ENCODE results near the gene SH3PXD2A. TPM values are rescaled to one million over a fixed set of nuclear protein-coding genes. Genes with fewer than 3 reads are reported as not detected.
"Not testable (repeated sequence)": the region's sequence is repeated elsewhere in the genome, so short reads cannot be mapped to it uniquely, and the experiment has no call there.

The SH3PXD2A gene
- total RNA-seq, 1 experiment from 2014 or later, result 0.48 TPM

DNA sequence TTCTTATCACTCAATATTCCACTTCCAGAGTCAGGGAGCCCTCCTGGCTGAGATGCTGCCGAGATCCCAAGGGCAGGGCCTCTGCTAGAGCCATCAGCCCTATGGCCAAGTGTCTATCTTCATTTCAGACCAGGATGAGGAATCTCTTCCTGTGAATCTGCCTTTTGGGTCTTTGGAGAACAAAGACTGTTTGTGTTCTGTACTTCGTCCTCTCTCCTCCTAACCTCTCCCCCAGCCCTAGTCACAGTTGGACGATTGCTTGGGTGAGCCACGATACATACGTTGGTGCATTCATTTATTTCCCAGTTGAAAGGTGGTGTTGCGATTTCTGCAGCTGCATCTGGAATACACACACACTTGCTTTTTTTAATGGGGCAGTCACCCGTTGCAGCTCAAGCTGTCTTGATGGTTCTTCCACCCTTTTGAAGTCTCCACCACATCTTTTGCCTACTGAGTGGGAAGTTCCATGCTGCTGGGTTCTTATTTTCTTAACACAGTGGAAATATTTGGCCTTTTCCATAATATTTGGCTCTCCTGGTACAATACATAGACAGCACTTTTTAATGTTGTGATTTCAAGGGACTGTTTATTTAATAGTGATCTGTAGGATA, 26.7 kb downstream of the SH3PXD2A start:
- in situ Hi-C loops (cut with HindIII; ENCODE audit: low pct_unique_long_range_greater_than_20kb, low sequenced_read_pairs), result no loop called here
- peak; percentile 4 for DNase-seq (ENCODE audit: low read depth, low spot score)

DNA sequence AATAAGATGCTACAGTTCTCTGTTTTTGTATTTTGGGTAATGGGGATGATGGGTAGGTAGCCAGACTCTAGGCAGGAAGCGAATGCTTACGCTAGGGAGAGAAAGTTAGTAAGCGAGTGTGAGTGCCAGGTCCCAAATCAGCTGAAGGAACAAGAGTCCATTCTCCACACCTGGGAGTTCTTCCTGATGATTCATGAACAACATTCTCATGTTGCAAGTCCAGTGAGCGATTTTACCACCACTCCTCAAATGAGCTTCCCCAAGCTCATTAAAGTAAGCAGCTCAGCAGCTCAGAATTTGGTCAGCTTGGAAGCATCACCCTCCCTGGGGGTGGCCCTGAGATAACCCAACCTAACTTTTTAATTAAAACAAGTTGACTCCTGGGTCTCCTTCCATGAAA, 27.3 kb downstream of the SH3PXD2A start:
- no peak for DNase-seq (ENCODE audit: low read depth, low spot score)
- in situ Hi-C loops (cut with HindIII; ENCODE audit: low pct_unique_long_range_greater_than_20kb, low sequenced_read_pairs), result no loop called here

DNA sequence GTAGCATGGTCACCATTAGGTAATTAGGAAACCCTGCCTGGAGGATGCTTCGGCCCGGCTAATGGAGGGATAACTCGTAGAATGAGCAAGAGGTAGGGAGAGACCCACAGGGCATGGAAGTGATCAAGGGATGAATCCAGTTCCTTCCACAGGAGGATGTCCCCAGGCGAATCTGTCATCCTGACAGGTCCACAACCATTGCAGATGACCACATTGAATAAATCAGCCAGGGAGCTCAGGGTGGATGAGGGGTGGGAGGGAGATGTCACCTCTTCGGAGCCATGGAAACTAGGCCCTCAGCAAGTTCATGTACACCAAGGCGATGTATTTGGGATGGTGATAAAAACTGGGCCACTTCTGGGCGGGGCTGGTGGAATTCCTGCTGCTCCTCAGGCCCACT, 28.5 kb downstream of the SH3PXD2A start:
- DNase-seq (ENCODE audit: low read depth, low spot score), result no peak
- in situ Hi-C loops (cut with HindIII; ENCODE audit: low pct_unique_long_range_greater_than_20kb, low sequenced_read_pairs), result no loop called here

DNA sequence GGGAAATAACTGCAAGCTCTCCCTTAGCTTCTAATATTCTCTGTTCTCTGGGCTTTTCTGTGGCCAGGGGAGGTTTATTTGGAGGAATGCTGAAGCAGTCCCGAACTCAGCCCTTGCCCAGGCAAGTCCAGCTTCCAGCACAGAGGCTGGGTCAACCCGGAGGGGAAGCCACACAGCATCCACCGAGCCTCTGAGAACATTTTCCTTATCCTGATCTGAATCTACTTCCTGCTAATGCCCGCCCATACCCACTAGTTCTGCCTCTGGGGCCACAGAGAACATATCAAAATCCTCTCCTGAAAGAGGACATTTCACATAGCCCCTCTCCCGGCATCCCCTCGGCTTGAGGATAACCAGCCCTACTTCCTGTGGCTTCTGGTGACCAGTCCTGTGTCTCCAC, 31.1 kb downstream of the SH3PXD2A start:
- in situ Hi-C loops (cut with HindIII; ENCODE audit: low pct_unique_long_range_greater_than_20kb, low sequenced_read_pairs), result no loop called here
- DNase-seq (ENCODE audit: low read depth, low spot score), result no peak

DNA sequence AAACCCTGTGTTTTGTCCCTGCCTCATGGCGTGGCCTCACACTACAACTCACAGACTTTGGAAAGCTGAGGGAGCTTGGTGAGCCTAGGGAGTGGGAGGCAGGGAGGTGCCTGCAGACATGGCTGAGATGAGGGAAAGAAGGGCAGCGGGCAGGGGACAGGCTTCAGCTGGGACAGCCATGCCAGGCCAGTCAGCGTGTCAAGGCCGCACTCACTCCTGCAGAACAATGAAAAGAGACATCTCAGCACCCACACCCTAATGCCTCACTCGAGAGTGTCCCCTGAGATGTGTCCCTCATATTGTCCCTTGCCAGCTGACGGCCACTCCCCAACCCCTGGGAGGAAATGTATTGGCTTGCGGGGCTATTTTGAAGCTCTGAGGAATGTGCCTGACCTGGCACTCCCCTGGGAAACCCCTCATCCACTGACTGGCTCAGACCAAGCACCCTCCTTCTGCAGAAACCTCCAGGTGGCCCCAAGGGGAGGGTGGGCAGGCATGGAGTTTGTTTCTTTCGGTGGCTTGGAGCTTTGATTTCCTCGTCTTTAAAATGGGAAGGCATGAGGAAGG, 31.6 kb downstream of the SH3PXD2A start:
- in situ Hi-C loops (cut with HindIII; ENCODE audit: low pct_unique_long_range_greater_than_20kb, low sequenced_read_pairs), result no loop called here
- DNase-seq (ENCODE audit: low read depth, low spot score), result no peak

DNA sequence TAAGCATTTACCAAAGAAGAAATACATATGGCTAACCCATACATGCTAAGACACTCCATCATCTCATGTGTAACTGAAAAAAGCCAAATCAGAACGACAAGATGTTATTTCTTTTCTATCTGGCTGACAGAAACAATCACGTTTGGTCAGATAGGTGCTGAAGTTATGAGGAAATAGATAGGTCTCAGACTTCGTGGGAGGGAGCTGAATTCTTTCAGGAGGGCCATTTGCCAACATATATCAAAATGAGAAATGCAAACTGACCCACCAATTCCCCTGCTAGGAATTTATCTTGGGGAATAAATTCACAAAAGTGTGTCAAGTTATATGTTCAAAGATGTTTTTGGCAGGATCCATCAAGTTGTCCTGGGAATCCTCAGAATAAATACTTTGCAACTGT, 32.6 kb downstream of the SH3PXD2A start:
- in situ Hi-C loops (cut with HindIII; ENCODE audit: low pct_unique_long_range_greater_than_20kb, low sequenced_read_pairs), result no loop called here
- no peak for DNase-seq (ENCODE audit: low read depth, low spot score)

DNA sequence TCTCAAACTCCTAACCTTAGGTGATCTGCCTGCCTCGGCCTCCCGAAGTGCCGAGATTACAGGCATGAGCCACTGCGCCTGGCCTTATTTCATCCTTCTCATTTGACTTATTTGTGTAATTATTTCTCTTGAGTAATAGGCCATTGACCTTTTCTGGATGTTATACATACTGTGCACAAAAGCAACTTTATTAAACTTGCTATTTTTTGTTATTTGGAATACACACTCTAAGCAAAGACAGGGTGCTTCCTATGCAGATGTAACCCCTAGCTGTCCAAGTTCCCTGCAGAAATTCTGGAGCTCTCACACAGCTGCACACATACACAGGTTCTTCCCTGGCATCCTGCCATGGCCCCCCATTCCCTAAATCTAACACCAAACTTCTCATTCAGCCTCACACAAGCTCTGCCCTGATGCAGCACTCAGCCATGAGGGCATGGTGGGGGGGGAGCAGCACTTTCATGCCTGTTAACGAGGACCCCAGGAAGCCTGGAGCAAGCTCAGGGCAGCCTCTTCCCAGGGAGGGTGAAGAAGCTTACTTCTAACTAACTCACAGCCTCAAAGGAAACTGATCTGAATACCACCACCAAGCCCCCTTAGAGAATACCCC, 33.2 kb downstream of the SH3PXD2A start:
- in situ Hi-C loops (cut with HindIII; ENCODE audit: low pct_unique_long_range_greater_than_20kb, low sequenced_read_pairs), result no loop called here

DNA sequence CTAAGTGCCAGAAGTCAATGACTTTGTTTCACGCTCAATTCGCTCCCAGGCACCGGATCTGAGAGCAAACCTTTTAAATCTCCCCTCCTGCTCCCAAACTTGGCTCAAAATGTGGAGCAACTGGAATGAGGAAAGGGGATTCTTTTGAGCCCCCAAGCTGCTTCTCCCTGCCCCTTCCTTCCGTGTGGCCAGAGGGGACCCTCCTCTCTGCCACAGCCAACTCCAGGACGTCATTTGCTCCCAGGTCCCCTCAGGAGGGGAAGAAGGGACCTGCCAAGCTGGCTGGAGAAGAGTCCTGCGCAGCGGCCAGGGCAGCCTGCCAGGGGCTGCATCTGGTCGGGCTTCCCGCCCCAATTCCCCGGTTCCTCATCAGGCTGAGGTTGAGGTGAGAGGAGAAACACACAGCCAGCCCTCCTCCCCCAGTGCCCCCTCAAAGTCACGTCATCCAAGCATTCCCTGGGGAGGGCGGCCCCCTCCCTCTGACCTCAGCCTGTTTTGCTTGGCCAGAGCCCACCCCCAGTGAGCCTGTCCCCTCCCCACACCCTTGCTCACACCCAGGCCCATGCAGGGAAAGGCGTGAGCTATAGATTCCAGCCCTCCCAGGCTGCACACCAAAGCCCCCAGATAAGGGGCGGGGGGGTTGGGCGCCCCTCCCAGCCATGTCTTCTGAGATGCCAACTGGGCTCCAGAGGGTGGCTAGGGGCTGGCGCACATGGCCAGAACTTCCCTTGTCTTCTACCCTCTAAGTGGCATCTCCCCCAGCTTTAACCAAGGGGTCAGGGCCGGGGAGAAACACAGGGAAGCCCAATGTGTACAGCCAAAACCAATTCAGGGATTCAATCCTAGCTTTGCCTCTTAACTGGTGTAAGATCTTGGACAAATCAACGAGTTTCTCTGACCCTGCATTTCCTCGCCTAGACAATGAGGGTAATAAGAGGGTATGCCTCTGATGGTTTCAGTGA, 35.0 kb downstream of the SH3PXD2A start:
- no peak for DNase-seq (ENCODE audit: low read depth, low spot score)
- in situ Hi-C loops (cut with HindIII; ENCODE audit: low pct_unique_long_range_greater_than_20kb, low sequenced_read_pairs), result no loop called here

More for the DNA sequence above, 33.2 kb downstream of the SH3PXD2A start:
- no peak for DNase-seq (ENCODE audit: low read depth, low spot score)

DNA sequence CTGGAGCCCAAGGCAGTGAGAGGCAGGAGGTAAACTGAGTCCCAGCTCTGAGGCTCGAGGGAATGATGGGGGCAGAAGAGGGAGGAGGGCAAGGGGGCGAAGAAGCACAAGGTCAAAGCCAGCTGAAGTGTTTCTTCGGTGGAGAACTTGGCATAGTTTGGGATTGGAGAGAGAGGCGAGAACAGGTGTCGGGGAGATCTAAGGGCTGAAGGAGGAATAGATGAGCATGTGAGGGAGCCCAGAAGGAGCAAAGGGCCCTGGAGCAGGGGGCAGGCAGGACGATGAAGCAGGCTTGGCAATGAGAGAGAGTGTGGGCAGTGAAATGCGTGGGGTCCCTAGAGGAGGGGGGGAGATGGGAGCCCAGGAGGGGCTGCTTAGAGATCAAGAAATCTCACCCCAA, 35.9 kb downstream of the SH3PXD2A start:
- in situ Hi-C loops (cut with HindIII; ENCODE audit: low pct_unique_long_range_greater_than_20kb, low sequenced_read_pairs), result no loop called here
- no peak for DNase-seq (ENCODE audit: low read depth, low spot score)

DNA sequence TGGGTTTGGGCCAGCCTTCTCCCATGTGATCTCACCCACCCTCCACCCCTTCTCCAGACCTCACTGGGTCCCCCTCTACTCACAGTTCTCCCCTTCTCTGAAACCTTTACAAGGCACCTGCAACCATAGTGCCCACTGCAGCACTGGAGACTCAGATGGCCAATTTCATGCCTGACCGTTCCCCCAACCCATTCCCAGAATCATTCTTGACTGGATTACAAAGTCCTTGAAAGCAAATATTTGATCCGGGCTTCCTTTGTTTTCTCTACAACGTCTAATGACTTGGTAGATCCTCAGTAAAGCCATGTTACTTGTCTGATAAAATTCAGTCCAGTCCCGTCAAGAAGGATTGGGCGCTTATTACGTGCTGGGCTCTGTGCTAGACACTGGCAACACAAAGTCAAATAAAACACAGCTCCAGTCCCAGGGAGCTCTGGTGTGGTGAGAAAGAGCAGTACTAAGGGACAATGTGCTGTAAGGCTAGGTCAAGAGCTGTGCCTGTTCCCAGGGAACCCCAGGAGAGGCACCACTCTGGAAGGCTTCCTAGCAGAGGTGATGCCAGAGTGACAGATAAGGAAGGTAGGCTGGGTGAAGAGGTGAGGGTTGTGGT, 36.5 kb downstream of the SH3PXD2A start:
- in situ Hi-C loops (cut with HindIII; ENCODE audit: low pct_unique_long_range_greater_than_20kb, low sequenced_read_pairs), result no loop called here
- DNase-seq (ENCODE audit: low read depth, low spot score), result no peak

DNA sequence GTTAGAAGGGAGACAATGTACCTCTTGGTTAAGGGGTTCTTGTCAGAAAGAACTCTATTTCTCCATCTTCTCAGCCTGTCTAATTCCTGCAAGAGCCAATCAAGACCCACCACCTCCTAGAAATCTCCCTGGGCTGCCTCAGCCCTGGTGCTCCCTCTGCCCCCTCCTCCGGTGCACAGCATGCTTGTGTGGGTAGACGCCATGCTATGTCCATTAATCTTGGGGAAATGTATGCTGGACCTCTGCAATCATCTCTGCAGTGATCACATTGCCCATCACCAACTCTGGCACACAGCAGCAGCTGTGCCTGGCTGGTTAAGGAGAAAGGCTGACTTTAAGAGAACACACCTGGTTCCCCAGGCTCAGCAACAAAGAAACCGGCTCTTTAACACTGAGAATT, 37.3 kb downstream of the SH3PXD2A start:
- DNase-seq (ENCODE audit: low read depth, low spot score), result no peak
- in situ Hi-C loops (cut with HindIII; ENCODE audit: low pct_unique_long_range_greater_than_20kb, low sequenced_read_pairs), result no loop called here

DNA sequence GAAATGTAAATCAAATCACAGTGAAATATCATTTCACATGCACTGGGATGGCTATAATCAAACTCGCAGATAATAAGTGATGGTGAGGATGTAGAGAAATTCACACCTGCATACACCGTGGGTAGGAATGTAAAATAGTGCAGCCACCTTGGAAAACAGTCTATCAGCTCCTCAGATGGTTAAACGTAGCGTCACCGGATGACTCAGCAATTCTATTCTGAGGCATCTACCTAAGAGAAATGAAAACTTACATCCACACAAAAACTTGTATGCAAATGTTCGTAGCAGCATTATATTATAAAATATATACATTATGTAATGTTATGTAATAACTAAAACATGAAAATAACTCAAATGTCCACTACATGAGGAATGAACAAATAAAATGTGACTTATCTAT, 38.9 kb downstream of the SH3PXD2A start:
- in situ Hi-C loops (cut with HindIII; ENCODE audit: low pct_unique_long_range_greater_than_20kb, low sequenced_read_pairs), result no loop called here
- DNase-seq (ENCODE audit: low read depth, low spot score), result no peak

DNA sequence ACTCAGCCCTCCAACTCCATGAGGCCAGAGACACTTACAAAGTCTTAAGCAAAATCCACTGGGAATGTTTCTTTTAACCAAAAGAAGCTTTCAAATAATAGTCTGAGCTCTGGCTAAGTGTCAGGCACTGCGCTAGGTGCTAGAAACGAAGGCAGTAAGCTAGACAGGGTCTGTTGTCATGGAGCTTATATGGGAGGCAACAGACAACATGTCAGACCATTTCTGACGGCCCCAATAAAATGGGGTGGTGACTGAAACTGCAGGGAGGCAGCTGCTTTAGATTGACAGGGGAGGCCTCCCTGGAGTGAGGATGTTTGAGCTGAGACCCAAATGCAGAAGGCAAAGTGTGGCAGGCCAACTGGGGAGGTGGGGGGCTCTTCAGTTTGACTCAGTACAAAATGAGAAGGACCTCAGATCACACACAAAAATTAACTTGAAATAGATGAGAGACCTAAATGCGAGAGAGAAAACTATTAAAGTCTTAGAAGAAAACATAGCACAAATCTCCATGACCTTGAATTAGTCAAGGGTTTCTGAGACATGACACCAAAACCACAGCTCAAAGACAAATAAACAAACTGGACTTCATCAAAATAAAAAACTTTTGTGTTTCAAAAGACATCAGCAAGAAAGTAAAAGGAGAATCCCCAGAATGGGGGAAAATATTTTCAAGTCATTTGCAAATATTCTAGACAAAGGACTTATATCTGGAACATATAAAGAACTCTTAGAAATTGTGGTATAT, 40.6 kb downstream of the SH3PXD2A start:
- in situ Hi-C loops (cut with HindIII; ENCODE audit: low pct_unique_long_range_greater_than_20kb, low sequenced_read_pairs), result no loop called here
- DNase-seq (ENCODE audit: low read depth, low spot score), result no peak

DNA sequence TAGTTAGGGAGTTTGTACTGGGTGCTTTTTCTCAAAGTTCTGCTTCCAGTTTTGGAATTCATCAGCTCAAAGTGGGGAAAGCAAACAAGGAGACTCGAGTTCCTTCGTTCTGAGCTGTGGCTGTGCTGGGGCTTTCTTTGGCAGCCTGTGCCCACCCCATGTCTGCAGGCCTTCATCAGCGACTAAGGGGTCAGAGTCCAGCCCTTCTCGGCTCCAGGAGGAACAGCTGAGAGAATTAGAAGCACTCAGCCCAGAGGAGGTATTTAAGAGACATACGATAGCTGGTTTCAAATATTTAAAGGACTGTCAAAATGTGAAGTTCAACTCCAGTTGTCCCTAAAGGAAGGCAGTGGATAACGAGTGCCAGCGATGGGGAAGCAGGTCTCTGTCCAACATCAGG, 41.3 kb downstream of the SH3PXD2A start:
- in situ Hi-C loops (cut with HindIII; ENCODE audit: low pct_unique_long_range_greater_than_20kb, low sequenced_read_pairs), result no loop called here
- DNase-seq (ENCODE audit: low read depth, low spot score), result no peak

DNA sequence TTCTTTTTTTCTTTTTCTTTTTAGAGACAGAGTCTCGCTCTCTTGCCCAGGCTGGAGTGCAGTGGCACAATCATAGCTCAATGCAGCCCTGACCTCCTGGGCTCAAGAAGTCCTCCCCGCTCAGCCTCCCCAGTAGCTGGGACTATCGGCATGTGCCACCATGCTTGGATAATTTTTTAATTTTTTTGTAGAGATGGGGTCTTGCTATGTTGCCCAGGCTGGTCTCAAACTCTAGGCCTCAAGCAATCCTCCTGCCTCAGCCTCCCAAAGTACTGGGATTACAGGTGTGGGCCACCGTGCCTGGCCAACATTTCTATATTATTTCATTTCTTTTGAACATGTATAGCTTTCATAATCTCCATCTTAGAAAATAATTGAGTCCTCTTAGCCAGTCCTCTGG, 42.1 kb downstream of the SH3PXD2A start:
- in situ Hi-C loops (cut with HindIII; ENCODE audit: low pct_unique_long_range_greater_than_20kb, low sequenced_read_pairs), result not testable (repeated sequence)

DNA sequence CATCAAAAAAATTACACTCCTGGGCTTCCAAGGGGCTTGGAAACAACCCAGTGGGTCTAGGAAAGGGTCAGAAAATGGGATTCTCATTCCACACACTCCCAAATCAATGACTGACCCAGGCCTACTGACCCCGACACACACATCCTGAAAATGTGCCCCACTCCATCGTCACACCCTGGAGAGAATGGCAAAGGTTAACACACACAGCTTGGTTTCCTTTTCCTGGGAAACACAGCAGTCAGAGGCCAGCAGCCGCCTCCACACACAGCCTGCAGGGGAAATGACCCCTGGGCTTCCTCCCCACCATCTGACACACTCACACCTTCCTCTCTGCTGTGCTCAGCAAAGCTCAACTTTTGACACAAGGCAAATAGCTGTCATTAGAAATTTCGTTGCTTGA, 42.9 kb downstream of the SH3PXD2A start:
- DNase-seq (ENCODE audit: low read depth, low spot score), result no peak
- in situ Hi-C loops (cut with HindIII; ENCODE audit: low pct_unique_long_range_greater_than_20kb, low sequenced_read_pairs), result no loop called here

More for the DNA sequence above, 42.1 kb downstream of the SH3PXD2A start:
- not testable (repeated sequence) for DNase-seq (ENCODE audit: low read depth, low spot score)

DNA sequence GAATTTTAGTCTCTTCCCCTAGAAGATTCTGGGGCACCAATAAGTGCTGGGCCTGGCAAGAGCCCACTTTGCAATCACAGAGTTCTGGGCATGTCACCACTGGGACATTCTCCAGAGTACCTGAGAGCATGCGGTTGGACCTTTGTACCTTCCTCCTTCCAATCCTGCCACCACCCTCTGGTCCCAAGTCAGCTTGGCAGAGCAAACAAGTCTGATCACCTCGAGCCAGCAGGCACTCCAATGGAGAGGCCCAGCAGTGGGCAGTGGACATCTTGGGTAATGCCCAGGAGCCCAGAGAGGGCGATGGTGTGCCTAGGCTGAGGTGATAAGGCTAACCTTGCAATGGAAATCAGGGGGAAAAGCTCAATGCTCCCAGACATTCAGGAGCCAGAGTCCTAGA, 43.4 kb downstream of the SH3PXD2A start:
- DNase-seq (ENCODE audit: low read depth, low spot score), result no peak
- in situ Hi-C loops (cut with HindIII; ENCODE audit: low pct_unique_long_range_greater_than_20kb, low sequenced_read_pairs), result no loop called here
